Stimulated activated naive CD8-positive, alpha-beta T cell treated with anti-CD3 and anti-CD28 coated beads, Interleukin-15, amount 100 ng/mL, for 72 hours (primary cell): ENCODE data around the gene NYAP1.
"Not testable (repeated sequence)": the region's sequence is repeated elsewhere in the genome, so short reads cannot be mapped to it uniquely, and the experiment has no call there.

Source experiments
- ATAC-seq: fragments of 150-1000 bp; cut with Tn5 transposase; 2 replicates; pipeline ENCODE4 v1.10.0; 2021; ENCODE audit warnings: mild to moderate bottlenecking, moderate library complexity
- DNase-seq, 2 donors: peaks; one replicate each; pipeline ENCODE4 v3.0.0; 2021 to 2022
- H3K27ac Mint-ChIP-seq, 2 donors: one replicate each; pipeline ENCODE4 v1.8.0; 2022; ENCODE audit warnings: mild to moderate bottlenecking in 2 of 2, mixed read lengths in 2 of 2, moderate library complexity in 2 of 2
- H3K27me3 Mint-ChIP-seq: one replicate; pipeline ENCODE4 v1.8.0; 2022; ENCODE audit warnings: mixed read lengths
- H3K4me1 Mint-ChIP-seq: one replicate; pipeline ENCODE4 v1.8.0; 2022; ENCODE audit warnings: mild to moderate bottlenecking, mixed read lengths
- H3K4me3 Mint-ChIP-seq, 2 donors: one replicate each; pipeline ENCODE4 v1.8.0; 2022; ENCODE audit warnings: mild to moderate bottlenecking in 2 of 2, mixed read lengths in 2 of 2, moderate library complexity in 1 of 2
- H3K9me3 Mint-ChIP-seq, 2 donors: one replicate each; pipeline ENCODE4 v1.8.0; 2022; ENCODE audit warnings: mixed read lengths in 2 of 2

The NYAP1 gene

DNA sequence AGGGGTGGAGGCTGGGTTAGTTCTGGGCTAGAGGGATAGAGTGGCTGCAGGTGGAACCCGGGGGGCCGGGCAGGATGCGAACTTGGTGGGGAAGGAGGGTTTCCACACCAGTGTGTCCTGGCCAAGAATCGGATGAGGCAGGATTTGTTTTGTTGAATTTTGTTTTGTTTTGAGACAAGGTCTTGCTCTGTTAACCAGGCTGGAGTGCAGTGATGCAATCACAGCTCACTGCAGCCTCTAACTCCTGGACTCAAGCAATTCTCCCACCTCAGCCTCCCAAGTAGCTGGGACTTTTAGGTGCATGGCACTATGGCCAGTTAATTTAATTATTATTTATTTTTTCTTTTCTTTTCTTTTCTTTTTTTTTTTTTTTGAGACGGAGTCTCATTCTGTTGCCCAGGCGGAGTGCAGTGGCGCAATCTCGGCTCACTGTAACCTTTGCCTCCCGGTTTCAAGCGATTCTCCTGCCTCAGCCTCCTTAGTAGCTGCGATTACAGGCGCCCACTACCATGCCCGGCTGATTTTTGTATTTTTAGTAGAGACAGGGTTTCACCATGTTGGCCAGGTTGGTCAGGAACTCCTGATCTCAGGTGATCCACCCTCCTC is 34.4 kb upstream of the NYAP1 start:
- H3K4me1 Mint-ChIP-seq: peaks cover 36% of the 10 kb centered on the region
- H3K4me3 Mint-ChIP-seq: no peak overlapping the region
- H3K9me3 Mint-ChIP-seq: no peaks in the 10 kb centered on the region
- no peak overlapping the region for H3K27ac Mint-ChIP-seq
- H3K27me3 Mint-ChIP-seq: no peaks in the 10 kb centered on the region
- no peak for ATAC-seq
- no peak for DNase-seq

DNA sequence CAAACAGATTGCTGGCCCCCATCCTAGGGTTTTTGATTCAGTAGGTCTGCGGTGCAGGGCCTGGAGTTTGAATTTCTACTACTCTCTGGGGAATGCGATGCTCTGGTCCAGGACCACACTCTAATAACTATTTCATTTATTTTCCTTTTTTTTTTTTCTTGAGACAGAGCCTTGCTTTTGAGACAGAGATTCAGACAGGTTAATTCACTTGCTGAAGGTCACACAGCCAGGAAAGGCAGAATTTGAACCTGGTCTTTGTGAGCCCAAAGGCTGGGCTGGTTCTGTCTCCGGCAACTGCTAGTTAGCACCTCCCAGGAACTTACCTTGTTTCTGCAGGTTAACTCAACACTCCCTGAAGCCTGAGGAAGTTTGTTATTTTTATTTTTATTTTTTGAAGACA is 31.2 kb upstream of the NYAP1 start:
- no peak for DNase-seq
- Mint-ChIP-seq H3K9me3 (no peaks in the 10 kb centered on the region), H3K27me3 (no peaks in the 10 kb centered on the region), H3K4me3 (no peak overlapping the region), H3K27ac (no peak overlapping the region), H3K4me1 (peaks cover 33% of the 10 kb centered on the region)
- ATAC-seq: no peak

DNA sequence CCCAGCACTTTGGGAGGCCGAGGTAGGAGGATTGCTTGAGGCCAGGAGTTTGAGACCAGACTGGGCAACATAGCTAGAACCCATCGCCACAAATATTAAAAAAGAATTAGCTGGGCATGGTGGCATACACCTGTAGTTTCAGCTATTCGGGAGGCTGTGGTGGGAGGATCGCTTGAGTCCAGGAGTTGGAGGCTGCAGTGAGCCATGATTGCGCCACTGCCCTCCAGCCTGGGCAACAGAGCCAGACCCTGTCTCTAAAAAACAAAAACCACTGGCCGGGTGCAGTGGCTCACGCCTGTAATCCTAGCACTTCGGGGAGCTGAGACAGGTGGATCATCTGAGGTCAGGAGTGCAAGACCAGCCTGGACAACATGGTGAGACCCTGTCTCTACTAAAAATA is 29.9 kb upstream of the NYAP1 start:
- not testable (repeated sequence) for H3K27me3 Mint-ChIP-seq, H3K4me3 Mint-ChIP-seq, H3K9me3 Mint-ChIP-seq, DNase-seq, ATAC-seq
- Mint-ChIP-seq H3K27ac (peak overlapping the region in 1 of 2 donors; percentile 54), H3K4me1 (peaks cover 33% of the 10 kb centered on the region)

DNA sequence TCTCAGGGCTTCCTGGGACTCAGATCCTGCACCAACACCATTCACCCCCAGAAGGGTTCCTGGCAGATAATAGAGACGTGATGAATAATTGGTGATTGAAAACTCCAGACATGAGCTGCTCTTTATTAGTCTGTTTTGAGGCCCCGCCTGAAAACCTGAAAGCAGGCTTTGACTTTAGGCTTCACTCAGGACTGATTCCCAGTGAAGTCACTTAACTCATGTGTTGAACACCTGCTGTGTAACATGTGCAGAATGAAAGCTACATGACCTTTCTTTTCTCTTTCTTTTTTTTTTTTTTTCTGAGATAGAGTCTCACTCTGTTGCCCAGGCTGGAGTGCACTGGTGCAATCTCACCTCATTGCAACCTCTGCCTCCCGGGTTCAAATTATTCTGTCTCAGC is 28.5 kb upstream of the NYAP1 start:
- ATAC-seq (no peak), DNase-seq (no peak)
- Mint-ChIP-seq H3K9me3 (no peaks in the 10 kb centered on the region), H3K4me3 (no peak overlapping the region), H3K27ac (no peak overlapping the region), H3K27me3 (no peaks in the 10 kb centered on the region), H3K4me1 (peaks cover 36% of the 10 kb centered on the region)

DNA sequence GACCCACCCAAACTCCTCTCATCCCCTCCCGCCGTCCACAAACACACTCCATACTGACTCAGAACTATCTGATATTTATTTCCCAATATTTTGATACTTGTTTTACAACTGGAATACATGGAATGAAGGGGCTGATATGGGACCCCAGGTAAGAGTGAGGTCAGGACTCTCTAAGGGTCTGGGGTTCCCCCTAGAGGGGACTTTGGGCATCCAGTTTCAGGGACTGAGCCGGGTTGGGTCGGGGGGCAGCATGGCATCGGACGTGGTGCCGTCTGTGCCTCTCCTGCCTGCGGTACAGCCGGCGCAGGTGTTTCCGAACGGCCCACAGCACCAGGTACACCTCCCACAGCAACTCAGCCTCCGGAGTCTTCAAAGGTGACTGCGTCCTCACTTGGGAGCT is 27.2 kb upstream of the NYAP1 start:
- H3K27ac Mint-ChIP-seq: no peak overlapping the region
- no peak for DNase-seq
- ATAC-seq: no peak

DNA sequence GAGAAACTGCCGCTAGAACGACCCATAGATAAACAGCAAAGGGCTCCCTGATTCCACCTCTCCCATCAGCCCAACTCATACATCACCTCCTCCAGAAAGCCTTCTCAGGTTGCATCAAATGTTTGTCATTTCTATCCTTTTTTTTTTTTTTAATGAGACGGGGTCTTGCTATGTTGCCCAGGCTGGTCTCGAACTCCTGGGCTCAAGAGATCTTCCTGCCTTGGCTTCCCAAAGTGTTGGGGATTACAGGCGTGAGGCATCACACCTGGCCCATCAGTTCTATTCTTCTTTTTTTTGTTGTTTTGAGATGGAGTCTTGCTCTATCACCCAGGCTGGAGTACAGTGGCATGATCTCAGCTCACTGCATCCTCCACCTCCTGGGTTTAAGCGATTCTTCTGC is 26.7 kb upstream of the NYAP1 start:
- ATAC-seq (no peak), DNase-seq (no peak)
- Mint-ChIP-seq H3K4me1 (peaks cover 26% of the 10 kb centered on the region), H3K9me3 (no peaks in the 10 kb centered on the region), H3K27me3 (no peaks in the 10 kb centered on the region), H3K4me3 (no peak overlapping the region), H3K27ac (no peak overlapping the region)

More for the DNA sequence above, 27.2 kb upstream of the NYAP1 start:
- Mint-ChIP-seq H3K4me1 (peaks cover 26% of the 10 kb centered on the region), H3K27me3 (no peaks in the 10 kb centered on the region), H3K4me3 (no peak overlapping the region), H3K9me3 (no peaks in the 10 kb centered on the region)

DNA sequence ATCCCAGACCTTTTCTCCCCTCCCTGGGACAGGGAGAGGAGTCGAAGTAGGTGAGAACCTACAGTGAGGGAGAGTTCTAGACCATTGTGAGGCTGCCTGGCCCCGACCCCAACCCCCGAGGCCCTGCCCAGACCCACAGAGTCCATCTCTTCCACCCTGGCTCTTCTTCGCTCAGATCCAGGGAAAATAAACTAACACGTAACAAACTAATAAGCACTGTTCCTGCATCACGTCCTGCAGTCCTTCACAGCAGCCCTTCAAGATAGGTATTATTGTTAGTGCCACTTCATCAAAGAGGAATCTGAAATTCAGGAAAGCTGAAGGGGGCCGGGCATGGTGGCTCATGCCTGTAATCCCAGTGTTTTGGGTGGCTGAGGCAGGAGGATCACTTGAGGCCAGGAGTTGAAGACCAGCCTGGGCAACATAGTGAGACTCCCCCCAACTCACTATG is 19.5 kb upstream of the NYAP1 start, which contains the start of gene SPACDR:
Gene SPACDR, minus strand, starts transcription at position 51 of the 451 bp plus-strand sequence. CDS start 235 bp downstream, outside the sequence.
- H3K27me3 Mint-ChIP-seq: no peaks in the 10 kb centered on the region
- H3K27ac Mint-ChIP-seq: peak within 1 kb of the TSS; percentile 31 to 41
- H3K9me3 Mint-ChIP-seq: no peaks in the 10 kb centered on the region
- H3K4me3 Mint-ChIP-seq: no peak within 1 kb of the TSS
- ATAC-seq: no peak
- no peak for DNase-seq
- H3K4me1 Mint-ChIP-seq: peaks cover 24% of the 10 kb centered on the region

DNA sequence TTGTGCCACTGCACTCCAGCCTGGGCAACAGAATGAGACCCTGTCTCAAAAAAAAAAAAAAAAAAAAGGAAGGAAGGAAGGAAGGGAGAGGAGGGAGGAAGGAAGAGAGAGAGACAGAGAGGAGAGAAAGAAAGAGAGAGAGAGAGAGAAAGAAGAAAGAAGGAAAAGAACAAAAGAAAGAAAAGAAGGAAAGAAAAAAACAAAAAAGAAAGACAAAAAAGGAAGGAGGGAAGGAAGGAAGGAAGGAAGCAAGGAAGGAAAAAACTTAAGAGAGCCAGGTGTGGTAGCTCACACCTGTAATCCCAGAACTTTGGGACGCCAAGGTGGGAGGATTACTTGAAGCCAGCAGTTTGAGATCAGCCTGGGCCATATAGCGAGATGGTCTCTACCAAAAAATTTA is 18.9 kb upstream of the NYAP1 start:
- H3K27ac Mint-ChIP-seq: peak overlapping the region; percentile 31 to 41
- H3K4me3 Mint-ChIP-seq: no peak overlapping the region
- DNase-seq: no peak
- H3K4me1 Mint-ChIP-seq: peaks cover 24% of the 10 kb centered on the region
- H3K27me3 Mint-ChIP-seq: no peaks in the 10 kb centered on the region
- no peak for ATAC-seq
- H3K9me3 Mint-ChIP-seq: no peaks in the 10 kb centered on the region

DNA sequence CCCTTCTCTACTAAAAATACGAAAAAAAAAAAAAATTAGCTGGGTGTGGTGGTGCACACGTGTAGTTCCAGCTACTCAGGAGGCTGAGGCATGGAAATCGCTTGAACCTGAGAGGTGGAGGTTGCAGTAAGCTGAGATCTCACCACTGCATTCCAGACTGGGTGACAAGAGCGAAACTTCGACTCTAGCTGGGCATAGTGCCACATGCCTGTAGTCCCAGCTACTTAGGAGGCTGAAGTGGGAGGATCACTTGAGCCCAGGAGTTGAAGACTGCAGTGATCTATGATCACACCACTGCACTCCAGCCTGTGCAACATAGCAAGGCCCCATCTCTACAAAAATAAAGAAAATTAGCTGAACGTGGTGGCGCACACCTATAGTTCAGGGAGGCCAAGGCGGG is 18.4 kb upstream of the NYAP1 start:
- no peaks in the 10 kb centered on the region for H3K27me3 Mint-ChIP-seq
- no peaks in the 10 kb centered on the region for H3K9me3 Mint-ChIP-seq
- ATAC-seq (no peak), DNase-seq (no peak)
- H3K4me1 Mint-ChIP-seq: peaks cover 29% of the 10 kb centered on the region
- no peak overlapping the region for H3K4me3 Mint-ChIP-seq
- H3K27ac Mint-ChIP-seq: peak overlapping the region in 1 of 2 donors; percentile 48

DNA sequence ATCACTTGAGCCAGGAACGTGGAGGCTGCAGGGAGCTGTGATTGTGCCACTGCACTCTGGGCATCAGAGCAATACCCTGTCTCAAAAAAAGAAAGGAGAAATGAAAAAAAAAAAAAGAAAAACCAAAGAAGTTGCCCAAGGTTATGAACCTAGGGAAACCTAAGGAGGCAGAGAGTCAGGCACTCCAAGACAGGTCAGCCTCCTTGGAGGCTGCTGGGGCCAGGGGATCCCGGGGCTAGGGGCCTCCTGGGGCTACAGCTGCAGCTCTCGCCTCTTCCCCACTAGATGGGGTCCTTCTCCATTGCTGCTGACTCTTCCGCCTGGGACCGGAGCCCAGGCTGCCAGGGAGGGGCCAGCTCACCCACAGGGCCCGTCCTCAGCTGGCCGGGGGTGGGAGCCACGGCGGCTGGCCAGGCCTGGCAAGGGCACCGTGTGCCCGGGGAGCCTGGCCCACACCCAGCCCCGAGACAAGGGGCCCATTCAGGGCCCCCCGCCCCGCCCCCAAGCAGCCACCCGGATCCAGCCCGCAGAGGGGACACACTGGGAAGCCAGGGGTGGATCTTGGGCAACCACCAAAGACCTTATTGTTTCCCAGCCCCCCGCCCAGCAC is 17.9 kb upstream of the NYAP1 start:
- Mint-ChIP-seq H3K9me3 (no peaks in the 10 kb centered on the region), H3K27ac (peak overlapping the region in 1 of 2 donors; percentile 48), H3K4me1 (peaks cover 34% of the 10 kb centered on the region), H3K4me3 (no peak overlapping the region), H3K27me3 (no peaks in the 10 kb centered on the region)
- no peak for DNase-seq
- ATAC-seq: no peak

DNA sequence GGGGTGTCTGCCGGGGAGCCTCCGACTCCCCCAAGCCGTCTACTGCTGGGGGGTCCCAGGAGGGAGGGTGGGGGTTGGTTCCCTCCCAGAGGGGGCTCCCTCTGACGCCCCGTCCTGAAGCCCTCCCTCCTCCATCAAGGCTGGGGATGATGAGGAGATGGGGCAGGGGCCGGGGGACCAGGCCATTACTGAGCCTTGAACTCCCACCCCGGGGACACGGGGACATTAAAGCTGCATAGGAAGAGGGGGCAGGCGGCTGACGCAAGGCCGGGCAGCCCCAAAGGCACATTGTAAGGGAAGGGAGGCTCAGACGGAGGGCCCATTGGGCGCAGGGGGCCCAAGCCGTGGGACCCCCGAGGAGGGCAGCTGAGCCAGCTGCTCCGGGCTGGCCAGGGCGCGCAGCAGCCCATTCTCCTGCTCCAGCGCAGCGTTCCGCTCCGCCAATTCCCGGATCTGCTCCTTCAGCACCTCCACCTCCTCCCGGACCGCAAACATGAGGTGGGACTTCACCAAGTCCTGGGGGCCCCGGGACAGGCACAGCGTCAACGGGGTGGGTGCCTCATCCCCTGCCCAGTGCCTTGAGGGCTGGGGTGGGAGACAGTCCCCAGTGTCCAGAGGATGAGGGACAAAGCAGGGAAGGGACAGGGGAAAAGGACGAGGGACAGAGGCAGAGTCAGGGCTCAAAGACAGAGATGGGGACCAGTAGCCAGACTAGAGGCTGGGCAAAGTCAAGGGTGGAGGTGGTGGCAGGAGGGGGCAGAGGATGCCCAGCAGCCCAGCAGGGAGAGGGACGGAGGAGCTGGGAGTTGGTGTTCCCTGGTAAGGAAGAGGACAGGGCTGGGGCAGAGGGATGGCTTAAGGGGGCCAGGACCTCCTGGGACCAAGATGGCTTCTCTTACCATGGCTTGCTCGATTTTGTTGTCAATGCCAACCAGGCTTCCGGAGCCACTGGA is 16.8 kb upstream of the NYAP1 start:
- H3K27me3 Mint-ChIP-seq: no peaks in the 10 kb centered on the region
- peak overlapping the region in 1 of 2 donors; percentile 87 for H3K27ac Mint-ChIP-seq
- H3K9me3 Mint-ChIP-seq: no peaks in the 10 kb centered on the region
- DNase-seq (no peak), ATAC-seq (peak; percentile 29)
- H3K4me1 Mint-ChIP-seq: peaks cover 40% of the 10 kb centered on the region
- H3K4me3 Mint-ChIP-seq: no peak overlapping the region

DNA sequence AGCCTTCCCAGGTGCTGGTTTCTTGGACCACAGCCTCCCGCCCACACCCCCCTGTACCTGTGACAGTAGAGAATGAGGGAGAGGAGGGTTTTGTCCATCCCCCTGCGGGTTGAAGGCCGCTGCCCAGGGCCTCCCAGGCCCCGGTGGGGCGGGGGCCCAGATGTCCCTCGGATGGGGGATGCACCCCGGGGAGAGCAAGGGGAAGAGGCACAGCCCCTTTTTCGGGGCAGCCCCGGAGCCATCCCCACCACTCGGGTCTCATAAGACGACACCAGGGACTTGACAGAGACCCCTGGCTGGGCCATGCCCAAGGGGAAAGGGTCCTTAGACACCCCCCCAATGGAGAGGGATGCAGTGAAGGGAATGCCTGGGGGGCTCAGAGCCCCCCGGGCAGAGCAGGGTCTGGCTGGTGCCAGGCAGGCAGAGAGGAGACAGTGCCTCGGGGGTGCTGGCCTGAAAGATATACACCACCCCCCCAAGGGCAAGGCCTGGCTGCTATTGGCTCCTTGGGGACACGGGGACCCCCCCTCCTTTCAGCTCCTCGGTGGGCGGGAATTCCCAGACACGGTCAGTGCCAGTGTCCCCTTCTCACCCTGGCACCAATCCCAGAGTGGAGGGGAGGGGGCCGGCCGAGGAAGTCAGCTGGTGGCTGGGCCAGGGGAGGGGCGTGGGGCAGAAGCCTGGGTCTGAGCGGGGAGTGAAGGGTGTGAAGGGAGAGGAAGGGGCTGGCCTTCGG is 15.9 kb upstream of the NYAP1 start:
- H3K4me1 Mint-ChIP-seq: peaks cover 49% of the 10 kb centered on the region
- DNase-seq: no peak
- H3K27ac Mint-ChIP-seq: peak overlapping the region in 1 of 2 donors; percentile 27
- ATAC-seq: no peak
- no peaks in the 10 kb centered on the region for H3K9me3 Mint-ChIP-seq
- no peaks in the 10 kb centered on the region for H3K27me3 Mint-ChIP-seq
- no peak overlapping the region for H3K4me3 Mint-ChIP-seq

DNA sequence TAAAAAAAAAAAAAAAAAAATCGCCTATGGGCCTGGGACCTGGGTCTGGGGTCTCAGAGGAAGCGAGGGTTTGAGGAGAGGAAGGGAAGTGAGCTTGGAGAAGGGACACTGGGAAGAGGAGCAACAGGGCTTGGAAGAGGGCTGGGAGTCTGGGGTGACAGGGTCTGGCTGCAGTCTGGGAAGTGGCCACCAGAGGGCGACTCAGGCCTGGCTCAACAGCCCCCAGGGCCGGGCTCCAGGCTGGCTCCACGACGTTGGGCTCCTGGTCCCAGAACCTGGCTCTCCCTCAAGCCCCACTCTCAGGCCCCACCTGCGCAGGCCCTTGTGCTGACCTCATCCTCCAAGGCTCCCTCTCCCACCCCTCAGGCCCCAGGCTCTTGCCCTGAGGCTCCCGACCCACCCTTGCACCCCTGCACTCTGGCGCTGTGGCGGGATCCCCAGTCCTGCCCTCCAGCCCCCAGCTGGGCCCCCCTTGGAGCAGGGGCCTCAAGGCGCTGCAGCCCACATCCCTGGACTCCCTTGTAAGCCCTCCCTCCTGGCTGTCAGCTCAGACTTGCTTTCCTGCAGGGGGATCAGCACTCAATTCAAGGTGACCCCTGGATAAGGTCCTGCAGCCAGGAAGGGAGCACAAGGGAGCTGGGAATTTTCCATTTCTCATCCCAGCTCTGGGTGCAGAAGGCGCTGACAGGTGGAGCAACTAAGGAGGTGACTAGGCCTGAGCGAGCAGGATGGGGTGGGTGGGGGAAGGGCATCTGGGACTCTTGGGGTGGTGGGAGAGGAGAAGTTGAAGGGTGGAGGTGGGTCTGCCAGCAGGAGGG is 14.3 kb upstream of the NYAP1 start:
- no peaks in the 10 kb centered on the region for H3K9me3 Mint-ChIP-seq
- ATAC-seq: peak; percentile 80
- DNase-seq: peak; percentile 73 to 75
- H3K27me3 Mint-ChIP-seq: no peaks in the 10 kb centered on the region
- peaks cover 65% of the 10 kb centered on the region for H3K4me1 Mint-ChIP-seq
- peak overlapping the region in 1 of 2 donors; percentile 94 for H3K27ac Mint-ChIP-seq
- H3K4me3 Mint-ChIP-seq: no peak overlapping the region

DNA sequence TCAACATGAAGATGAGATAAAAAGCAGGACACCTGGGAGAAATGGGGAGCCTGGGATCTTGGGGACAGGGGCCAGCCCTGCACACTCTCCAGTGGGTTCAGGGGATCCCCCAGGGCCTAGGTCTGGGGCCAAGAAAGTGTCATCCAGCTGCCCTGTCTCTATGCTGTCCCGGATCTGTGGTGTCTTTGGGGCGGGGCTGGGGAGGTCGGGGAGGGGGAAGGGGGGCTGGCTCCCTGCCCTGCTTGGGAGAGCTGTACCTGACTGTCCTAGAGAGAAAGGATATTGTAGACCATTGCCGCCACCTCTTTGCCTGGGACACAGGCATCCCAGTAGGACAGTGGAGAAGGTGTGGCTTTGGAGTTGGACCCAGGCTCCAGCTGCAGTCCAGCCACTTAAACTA is 12.7 kb upstream of the NYAP1 start:
- peaks cover 81% of the 10 kb centered on the region for H3K4me1 Mint-ChIP-seq
- no peaks in the 10 kb centered on the region for H3K27me3 Mint-ChIP-seq
- no peak overlapping the region for H3K27ac Mint-ChIP-seq
- H3K4me3 Mint-ChIP-seq: no peak overlapping the region
- no peaks in the 10 kb centered on the region for H3K9me3 Mint-ChIP-seq
- no peak for ATAC-seq
- no peak for DNase-seq
